Measurements from ENCODE around the gene GPX7. TPM values are rescaled to one million over a fixed set of nuclear protein-coding genes. Genes with fewer than 3 reads are reported as not detected.

GPX7 gene
- total RNA-seq, 1 donor from 2014 or later: 3.9 TPM

DNA sequence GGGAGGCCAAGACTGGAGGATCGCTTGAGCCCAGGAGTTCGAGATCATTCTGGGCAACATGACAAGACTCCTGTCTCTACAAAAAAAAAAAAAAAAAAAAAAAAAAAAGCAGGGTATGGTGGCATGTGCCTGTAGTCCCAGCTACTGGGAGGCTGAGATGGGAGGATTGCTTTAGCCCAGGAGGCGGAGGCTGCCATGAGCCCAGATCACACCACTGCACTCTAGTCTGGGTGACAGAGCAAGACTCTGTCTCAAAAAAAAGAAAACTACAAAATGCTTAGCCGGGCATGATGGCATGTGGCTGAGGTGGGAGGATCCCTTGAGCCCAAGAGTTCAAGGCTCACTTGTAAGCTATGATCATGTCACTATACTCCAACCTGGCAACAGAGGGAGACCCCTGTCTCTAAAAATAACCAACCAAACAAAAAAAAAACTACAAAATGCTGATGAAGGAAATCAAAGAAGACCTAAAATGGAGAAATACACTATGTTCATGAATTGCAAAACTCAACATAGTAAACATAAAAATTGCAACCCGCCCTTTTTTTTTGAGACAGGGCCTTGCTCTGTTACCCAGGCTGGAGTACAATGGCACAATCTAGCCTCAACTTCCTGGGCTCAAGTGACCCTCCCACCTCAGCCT, 51.2 kb downstream of the GPX7 start:
- intact Hi-C loops (cut with DNase I): no loop called here
- DNase-seq (no peak), ATAC-seq (ENCODE audit: poor library complexity) (no peak)

DNA sequence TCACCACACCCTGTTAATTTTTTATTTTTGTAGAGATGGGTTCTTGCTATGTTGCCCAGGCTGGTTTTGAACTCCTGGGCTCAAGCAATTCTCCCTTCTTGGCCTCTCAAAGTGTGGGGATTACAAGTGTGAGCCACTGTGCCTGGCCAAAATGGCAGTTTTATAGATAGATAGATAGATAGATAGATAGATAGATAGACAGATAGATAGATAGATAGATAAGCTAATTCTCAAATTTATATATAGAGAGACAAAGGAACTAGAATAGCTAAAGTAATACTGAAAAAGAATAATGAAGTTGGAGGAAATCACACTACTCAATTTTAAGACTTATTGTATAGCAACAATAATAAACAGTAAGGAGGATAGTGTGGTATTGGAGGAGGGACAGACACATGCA, 51.9 kb downstream of the GPX7 start:
- intact Hi-C loops (cut with DNase I): no loop called here
- DNase-seq: no peak
- ATAC-seq (ENCODE audit: poor library complexity): no peak

DNA sequence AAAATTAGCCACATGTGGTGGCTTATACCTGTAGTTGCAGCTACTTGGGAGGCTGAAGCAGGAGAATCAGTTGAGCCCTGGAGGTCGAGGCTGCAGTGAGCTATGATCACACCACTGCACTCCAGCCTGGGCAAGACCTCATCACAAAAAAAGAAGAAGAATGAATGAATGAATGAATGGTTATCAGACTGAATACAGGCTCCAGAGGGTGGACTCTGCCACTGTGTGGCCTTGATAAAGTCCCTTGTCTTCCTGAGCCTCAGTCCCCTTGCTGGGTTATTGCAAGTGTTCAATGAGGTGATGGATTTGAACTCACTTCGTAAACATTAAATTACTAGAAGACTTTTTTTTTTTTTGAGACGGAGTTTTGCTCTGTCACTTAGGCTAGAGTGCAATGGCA, 55.5 kb downstream of the GPX7 start:
- intact Hi-C loops (cut with DNase I): no loop called here
- DNase-seq (no peak), ATAC-seq (ENCODE audit: poor library complexity) (no peak)

Other genes starting within 250 kb of the GPX7 start
- 11.7 TPM for gene CC2D1B, start 236.2 kb upstream of the GPX7 start, total RNA-seq
- 0.22 TPM for gene ORC1, start 197.9 kb upstream of the GPX7 start, total RNA-seq
- 18.6 TPM for gene PRPF38A, start 197.8 kb upstream of the GPX7 start, total RNA-seq
- gene TUT4, start 49.3 kb upstream of the GPX7 start, total RNA-seq: 31.8 TPM
- gene SHISAL2A, start 30.8 kb downstream of the GPX7 start, total RNA-seq: not detected
- 18.6 TPM for gene COA7, start 96.0 kb downstream of the GPX7 start, total RNA-seq
- gene ZYG11B, start 124.1 kb downstream of the GPX7 start, total RNA-seq: 75.0 TPM
- not detected for gene ZYG11A, start 240.4 kb downstream of the GPX7 start, total RNA-seq